NCI-H82 treated with DMSO at 0.1 percent for 48 hours (cell line): ENCODE measurements around the gene SLC41A2.
A peak's percentile ranks its signal among the peaks of the same experiment; 100 is the strongest.
"Not testable (repeated sequence)": the region's sequence is repeated elsewhere in the genome, so short reads cannot be mapped to it uniquely, and the experiment has no call there.

Experiments used
- DNase-seq: peaks from one replicate; lab custom pipeline; 2025; ENCODE audit not compliant: unreplicated experiment; lab: John Stamatoyannopoulos, UW

The SLC41A2 gene, protein sequence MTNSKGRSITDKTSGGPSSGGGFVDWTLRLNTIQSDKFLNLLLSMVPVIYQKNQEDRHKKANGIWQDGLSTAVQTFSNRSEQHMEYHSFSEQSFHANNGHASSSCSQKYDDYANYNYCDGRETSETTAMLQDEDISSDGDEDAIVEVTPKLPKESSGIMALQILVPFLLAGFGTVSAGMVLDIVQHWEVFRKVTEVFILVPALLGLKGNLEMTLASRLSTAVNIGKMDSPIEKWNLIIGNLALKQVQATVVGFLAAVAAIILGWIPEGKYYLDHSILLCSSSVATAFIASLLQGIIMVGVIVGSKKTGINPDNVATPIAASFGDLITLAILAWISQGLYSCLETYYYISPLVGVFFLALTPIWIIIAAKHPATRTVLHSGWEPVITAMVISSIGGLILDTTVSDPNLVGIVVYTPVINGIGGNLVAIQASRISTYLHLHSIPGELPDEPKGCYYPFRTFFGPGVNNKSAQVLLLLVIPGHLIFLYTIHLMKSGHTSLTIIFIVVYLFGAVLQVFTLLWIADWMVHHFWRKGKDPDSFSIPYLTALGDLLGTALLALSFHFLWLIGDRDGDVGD

DNA sequence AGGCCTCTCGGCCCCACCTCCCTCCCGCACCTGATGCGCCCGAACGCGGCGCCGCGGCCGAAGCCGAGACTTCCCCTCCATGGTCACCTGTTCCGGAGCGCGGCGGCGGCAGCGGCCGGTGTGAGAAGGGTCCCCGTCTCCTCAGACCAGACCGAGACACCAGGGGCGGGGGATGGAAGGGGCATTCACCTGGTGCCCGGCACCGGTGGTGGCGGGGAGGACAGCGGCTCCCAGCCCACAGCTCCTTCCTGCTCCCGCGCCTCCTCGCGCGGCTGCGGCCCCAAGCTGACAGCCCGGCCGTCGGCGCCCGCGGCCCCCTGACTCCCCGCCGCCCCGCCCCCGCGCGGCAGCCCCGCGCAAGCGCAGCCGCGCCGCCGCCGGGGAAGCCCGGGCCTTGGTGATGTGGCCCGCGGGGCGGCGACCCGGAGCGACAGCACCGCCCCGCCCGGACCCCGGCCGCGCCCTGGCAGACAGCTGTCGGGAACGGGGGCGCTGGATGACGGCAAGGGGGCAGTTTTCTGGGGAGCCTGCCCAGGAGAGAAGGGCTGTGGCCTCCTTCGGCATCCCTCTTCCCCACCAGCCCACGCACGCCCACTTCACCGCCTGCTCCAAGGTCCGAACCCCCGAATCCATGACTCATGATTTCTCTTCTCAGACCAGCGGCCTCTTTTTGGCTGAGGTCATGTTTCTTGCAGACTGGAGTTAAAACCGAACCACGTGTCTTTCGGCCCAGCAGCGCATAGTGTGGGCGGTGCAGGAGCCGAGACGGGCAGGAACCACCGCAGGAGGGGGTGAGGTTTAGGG lies at the start of gene SLC41A2:
Gene SLC41A2, minus strand, starts transcription at position 290 of the 804 bp plus-strand sequence. CDS start 29,763 bp downstream, outside the sequence.
- DNase-seq = no peak

DNA sequence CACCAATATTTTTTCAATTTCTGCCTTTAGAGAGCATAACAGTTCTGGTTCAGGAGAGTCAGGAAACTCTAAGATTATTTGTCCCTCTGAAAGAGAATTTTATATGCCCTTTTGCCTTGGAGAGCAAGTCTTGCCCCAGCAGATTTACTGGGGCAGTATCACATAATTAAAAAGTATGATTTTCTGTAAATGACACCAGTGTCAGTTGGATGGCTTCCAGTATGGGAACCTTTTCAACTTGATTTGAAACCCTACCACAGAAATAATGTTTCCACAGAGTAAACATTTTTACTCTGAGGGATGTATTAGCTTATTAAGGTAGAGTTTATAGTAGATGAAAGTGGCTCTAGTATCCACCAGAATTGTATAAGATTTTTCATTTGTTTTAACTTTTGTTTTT lies 43.4 kb upstream of the SLC41A2 start:
- DNase-seq = no peak

DNA sequence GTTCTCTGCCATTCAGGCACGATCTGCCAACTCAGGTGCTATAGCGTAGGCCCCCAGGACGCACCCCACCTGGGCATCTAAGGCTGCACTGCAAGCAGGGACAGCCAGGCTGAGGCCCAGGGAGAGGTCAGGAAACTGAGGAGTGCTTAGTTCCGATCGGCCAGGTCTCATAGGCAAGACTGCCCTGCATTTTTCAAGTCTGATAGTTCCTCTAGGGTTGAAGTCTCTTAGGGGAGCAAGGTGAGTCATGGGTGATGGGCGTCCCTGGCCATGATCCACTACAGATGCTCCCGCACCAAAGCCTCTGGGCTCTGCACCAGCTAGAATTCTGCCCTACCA lies 41.2 kb upstream of the SLC41A2 start:
- DNase-seq = no peak

DNA sequence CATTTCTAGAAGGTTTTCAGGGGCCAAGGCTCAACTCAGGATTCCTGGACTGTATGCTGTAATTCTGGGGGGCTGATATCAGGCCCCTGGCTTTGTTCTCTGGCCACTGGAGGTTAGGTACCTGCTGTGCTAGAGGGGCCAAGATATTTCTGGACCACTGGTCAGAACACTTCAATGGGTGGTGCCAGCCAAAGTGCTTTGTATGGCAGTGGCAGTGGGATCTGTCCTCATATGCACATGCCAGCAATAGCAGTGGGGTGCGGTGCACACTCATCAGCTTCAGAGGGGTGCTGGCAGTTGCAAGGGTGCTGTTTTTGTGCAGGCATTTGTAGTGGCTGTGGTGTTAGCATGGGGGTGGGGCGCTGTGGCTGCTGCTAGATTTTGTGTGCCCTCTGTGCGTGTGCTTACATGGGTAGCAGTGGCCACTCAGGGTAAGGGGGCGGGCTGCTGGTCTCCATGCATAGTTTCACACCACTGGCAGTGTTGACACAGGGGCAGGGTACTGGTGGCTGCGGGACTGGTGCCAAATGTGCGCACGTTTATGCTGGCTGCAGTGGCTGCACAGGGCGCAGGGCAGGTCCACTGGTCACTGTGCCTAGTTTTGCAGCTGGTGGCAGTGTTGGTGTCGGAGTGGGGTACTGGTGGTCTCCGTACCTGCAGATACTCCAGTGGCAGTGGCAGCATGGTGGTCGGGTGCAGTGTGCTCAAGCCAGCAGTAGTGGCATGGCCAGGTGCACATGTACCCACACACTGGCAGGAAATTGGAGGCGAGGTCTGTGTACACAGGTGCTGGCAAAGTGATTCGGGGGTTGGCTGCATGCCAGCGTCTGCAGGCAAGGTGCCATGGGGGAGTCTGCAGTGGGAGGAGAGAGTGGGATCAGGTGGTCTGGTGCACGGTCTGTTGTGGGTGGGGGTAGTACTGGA lies 40.6 kb upstream of the SLC41A2 start:
- DNase-seq = no peak

DNA sequence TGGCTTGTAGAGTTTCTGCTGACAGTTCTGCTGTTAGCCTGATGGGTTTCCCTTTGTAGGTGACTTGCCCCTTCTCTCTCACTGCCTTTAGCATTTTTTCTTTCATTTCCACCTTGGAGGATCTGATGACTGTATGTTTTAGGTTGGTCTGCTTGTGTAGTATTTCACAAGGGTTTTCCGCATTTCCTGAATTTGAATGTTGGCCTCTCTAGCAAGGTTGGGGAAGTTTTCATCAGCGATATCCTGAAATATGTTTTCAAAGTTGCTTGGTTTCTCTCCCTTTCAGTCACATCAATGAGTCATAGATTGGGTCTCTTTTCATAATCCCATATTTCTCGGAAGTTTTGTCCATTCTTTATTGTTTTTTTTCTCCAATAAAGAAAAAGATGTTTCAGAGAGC lies 39.5 kb upstream of the SLC41A2 start:
- DNase-seq = no peak

DNA sequence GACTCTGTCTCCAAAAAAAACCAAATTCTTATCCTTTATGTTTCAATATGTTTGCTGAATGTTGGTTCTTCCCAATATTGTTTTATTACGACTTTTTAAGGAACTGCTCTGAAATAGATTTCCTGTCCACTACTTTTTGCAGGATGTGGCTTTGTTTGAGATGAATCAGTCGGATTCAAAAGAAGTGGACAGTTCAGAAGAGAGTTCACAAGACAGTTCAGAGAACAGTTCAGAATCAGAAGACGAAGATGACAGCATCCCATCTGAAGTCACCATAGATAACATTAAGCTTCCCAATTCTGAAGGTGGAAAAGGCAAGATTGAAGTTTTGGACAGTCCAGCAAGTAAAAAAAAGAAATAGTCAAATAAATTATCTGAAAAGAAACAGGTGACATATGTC lies 36.2 kb upstream of the SLC41A2 start:
- no peak for DNase-seq

DNA sequence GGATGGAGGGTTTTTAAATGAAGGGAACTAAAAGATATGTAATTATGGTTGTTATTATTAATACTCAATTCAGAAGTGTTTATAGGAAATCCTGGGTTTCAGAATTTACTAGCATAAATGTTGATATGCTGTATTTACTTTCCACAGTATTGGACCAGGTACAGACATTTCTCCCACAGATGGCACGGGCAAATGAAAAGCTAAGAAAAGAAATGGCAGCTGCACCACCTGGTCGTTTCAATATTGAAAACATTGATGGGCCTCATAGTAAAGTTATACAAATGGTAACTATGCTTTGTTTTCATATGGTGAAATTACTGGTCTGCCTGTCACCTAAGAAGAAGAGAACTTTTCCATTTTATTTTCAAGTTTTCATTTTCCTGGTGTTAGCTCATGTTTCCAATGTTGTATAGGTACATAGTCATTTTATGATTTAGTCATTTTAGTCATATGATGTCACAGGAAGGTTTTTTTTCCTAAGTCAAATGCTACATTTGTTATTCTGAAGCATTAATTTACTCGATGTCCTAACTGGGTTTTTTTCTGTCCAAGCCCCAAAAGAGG lies 33.6 kb upstream of the SLC41A2 start:
- no peak for DNase-seq

DNA sequence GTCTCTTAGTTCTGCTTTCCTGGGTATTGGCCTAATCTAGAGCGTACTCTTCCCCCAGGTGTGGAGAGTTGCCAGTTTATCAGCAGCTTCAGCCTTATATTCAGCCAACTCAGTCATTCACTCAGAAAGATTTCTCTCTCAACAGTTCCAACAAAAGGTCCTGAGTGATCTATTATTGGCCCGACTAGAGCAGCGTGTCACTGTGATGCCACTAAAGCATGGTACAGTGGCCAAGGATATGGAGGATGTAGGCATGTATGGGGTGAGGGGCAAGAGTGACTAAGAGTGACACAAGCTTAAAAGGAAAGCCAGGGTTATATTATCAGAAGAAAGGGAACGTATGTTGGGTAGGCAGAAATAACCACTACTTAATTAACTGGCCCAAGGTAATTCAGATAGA lies 32.9 kb upstream of the SLC41A2 start:
- no peak for DNase-seq

DNA sequence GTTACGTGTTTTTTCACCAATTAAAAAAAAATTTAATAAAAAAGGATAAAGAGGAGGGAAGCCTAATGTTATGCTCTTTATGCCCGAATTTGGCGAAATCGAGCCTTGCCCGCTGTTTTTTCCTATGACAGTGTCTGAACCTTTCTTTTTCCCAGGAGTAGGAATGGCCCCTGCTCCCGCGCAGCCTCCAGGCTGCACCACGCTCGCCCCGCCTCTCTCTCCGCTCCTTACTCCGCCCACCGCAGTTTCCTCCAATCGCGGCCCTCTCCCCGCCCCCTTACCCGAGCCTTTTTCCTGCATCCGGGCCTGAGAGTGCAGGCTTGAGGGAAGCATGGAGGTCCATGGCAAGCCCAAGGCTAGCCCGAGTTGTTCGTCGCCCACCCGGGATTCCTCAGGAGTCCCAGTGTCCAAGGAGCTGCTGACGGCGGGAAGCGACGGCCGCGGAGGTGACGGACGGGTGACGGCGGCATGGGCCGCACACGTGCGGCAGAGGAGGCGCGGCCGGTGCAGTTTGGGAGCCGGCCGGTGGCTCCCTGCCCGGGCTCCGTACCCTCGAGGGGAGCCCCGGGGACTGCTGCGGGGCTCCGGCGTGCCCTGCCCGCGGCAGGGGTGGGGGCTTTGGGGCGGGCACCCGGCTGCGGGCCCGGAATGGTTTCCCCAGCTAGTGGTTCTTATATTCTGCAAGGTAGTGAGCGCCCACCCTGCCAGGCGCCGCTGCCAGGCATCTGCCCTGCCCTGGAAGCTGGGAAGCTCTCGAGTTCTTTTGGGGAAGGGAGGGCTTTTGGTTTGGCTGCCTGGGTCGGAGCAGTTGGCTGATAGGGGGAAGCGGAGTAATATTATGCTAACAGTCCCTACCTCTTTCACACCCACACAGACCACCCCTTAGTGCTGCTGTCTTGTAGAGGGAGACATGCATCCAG lies 28.2 kb upstream of the SLC41A2 start, which contains the start of gene NOPCHAP1:
Gene NOPCHAP1, plus strand, starts transcription at position 295 of the 920 bp plus-strand sequence. Its CDS starts 37 bp downstream, at position 332.
- DNase-seq = peak; percentile 78

DNA sequence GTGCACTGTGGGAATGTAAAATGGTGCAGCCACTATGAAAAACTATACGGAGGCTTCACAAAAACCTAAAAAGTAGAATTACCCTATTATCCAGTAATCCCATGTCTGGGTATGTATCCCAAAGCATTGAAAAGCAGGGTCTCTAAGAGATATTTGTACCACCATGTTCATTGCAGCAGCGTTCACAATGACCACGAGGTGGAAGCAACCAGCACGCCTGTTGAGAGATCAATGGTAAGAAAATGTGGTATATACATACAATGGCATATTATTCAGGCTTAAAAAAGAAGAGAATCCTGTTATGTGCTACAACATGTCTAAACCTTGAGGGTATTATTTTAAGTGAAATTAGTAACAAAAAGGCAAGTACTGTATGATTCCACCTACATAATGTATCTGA lies 27.1 kb upstream of the SLC41A2 start:
- DNase-seq = no peak

DNA sequence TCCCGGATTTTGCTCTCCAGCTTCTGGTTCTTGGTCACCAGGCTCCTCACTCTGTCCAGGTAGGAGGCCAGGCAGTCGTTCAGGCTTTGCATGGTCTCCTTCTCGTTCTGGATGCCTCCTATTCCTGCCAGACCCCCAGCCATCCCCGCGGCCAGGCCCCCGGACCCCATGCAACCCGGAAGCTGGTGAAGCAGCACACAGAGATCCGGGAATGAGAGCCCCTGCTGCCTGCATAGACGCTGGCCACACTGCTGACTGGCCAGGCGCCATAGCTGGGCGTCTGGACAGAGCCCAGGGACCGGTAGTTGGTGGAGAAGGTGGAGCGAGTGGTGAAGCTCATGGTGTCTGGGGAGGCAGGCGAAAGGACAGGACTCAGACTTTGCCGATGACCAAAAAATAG lies 19.6 kb upstream of the SLC41A2 start:
- not testable (repeated sequence) for DNase-seq

DNA sequence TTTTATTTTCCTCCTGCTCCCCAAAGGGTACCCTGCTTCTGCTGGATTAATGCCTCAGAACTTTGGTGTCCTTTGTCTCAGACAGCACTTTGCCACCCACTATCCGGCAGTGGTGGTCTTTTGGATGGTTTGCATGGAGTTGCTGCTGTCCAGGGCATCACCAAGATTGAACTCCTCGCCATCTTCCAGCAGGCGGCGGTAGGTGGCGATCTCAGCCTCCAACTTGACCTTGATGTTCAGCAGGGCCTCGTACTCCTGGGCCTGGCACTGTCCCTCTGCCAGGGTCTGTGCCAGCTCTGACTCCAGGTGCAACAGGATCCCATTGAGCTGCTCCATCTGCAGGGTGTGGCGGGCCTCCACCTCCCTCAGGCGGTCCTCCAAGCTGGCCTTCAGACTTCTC lies 18.6 kb upstream of the SLC41A2 start:
- DNase-seq = no peak

DNA sequence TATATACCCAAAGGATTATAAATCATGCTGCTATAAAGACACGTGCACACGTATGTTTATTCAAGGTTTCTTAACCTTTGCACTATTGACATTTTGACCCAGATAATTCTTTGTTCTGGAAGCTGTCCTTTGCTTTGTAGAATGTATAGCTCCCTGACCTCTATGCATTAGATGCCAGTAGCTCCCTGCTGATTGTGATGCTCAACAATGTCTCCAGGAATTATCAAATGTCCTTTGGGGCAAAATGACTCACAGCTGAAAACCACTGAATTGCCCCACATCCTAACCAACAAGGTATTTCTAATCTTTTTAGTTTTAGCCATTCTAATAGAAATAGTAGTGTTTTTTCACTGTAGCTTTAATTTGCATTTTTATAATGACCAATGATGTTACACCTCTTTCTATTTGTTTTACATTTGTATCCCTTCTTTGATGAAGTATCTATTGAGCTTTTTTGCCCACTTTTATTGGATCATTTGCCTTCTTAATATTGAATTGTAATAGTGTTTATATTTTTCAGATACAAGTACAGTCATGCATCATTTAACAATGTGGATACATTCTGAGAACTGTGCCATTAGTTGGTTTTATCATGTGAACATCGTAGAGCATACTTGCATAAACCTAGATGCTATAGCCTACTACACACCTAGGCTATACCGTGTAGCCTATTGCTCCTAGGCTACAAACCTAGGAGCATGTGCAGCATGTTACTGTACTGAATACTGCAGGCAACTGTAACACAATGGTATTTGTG lies 17.7 kb upstream of the SLC41A2 start:
- DNase-seq = no peak

DNA sequence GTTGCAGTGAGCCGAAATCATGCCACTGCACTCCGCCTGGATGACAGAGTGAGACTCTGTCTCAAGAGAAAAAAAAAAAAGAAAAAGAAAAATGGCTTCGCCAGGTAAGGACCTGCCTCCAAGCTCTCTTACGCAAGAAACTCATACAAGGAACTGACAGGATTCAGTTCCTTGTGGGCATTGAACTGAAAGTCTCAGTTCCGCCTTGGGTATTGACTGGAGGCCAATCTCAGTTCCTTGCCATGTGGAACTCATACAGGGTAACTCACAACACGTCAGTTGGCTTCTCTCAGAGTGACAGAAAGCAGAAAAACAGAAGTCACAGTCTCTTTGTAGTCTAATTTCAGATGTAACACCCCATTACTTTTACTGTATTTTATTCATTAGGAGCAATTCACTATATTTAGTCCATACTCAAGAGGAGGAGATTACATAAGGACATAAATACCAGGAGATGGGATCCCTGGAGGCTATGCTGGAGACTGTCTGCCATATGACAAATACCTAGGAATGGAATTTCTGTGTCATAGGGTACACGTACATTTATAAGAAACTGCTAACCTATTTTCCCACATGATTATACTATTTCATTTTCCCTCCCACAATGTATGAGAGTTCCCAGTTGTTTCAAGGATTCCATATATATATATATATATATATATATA lies 16.7 kb upstream of the SLC41A2 start:
- no peak for DNase-seq

DNA sequence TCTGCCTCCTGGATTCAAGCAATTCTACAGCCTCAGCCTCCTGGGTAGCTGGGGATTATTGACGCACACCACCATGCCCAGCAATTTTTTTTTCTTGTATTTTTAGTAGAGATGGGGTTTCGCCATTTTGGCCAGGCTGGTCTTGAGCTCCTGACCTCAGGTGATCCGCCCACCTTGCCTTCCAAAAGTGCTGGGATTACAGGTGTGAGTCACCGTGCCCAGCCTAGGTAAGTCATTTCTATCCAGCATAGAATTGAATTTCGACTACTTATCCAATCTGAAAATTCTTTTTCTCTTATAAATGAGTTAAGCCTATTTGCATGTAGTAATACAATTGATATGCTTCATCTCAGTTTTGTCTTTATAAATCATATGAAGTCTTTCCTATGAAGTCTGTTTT lies 15.2 kb upstream of the SLC41A2 start:
- no peak for DNase-seq

DNA sequence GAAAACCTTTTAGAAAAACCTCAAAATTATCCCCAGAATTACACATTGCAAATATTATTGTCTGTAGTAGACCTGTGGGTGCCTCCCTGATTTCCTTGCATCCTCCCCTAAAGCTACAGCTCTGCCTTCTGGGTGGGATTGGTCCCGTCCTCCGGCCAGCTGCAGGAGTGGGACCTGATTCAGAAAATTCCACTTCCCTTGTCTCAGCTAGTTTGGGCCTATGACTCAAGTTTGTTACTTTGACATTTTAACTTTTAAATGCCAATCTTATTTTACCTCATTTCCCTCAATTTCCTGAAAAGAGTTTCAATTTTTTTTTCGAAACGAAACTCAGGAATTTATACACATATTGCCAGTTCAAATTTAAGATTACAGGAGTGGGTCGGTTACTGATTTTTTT lies 13.2 kb upstream of the SLC41A2 start:
- no peak for DNase-seq

DNA sequence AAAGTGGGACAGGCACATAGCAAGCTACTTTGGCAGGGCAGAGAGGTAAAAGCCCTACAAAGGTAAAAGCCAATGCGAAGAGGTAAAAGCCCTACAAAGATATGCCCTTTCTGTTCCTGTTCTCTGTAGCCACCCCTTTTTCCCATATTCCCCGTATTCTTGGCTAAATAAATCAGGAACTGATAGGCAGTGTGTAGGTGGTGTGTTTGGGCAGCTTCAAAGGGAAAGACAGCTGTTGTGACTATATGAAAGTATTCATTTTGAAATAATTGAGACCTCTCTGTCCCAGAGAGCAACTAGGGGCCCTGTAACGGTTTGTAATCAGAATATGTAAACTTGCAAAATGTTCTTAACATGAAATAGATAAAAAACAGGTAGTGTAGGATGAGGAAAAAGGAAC lies 11.3 kb upstream of the SLC41A2 start:
- no peak for DNase-seq

DNA sequence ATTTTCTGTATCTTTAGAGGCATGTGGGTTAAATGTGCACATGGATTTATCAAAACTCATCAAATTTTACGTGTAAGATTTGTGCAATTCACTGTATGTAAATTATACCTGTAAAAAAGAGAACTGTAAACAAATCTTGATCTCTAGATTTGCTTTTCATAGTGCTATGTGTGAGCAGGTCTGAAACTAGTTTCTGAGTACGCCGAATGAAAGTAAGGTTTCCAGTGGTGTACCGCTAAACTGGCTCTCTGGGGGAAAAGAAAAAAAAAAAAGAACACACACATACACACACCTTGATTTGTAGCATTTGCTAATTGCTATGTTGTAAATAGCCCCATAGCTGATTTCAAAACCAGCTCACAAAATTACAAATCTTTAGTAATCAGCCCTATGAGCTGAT lies 8.6 kb upstream of the SLC41A2 start:
- DNase-seq = no peak
